DMS153 (cell line): ENCODE results near the gene ZNF728.
"Not testable (repeated sequence)": the region's sequence is repeated elsewhere in the genome, so short reads cannot be mapped to it uniquely, and the experiment has no call there.

Source experiments
- DNase-seq: peaks from one replicate; lab custom pipeline; 2025; lab: John Stamatoyannopoulos, UW

Gene ZNF728

GRCh38 chr19:23002690-23003422 lies at the start of gene ZNF728:
Gene ZNF728 (minus strand): TSS chr19:23003176. CDS start chr19:23003030, 146 bp downstream.
- no peak for DNase-seq

GRCh38 chr19:23052349-23052748 lies 49.4 kb upstream of the ZNF728 start:
- no peak for DNase-seq

- DNase-seq, result no peak
Measured at GRCh38 chr19:23049256-23049655, 46.3 kb upstream of the ZNF728 start.

- DNase-seq, result no peak
Measured at GRCh38 chr19:23046743-23047142, 43.8 kb upstream of the ZNF728 start.

GRCh38 chr19:23033721-23034120 lies 30.7 kb upstream of the ZNF728 start:
- DNase-seq, result no peak

- DNase-seq, result no peak
Measured at GRCh38 chr19:23015660-23016059, 12.7 kb upstream of the ZNF728 start.

DNA sequence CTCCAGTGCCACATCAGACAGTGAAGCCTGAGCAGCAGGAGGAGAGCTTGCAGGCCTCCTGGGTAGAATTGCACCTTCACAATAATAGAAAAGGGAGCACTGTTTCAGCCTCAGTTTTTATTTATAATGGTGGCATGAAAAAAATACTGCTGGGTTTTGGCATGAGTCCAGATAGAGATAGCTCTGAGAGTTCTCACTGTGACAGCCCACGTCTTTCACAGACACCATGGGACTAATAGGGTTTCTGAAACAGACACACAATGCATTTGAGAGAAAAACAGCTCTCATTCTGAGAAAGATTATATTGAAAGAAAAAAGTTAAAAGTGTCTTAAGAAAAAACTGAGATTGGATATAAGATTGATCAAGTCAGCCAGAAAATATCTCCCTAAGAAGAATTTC lies 8.0 kb downstream of the ZNF728 start:
- DNase-seq, result not testable (repeated sequence)

DNA sequence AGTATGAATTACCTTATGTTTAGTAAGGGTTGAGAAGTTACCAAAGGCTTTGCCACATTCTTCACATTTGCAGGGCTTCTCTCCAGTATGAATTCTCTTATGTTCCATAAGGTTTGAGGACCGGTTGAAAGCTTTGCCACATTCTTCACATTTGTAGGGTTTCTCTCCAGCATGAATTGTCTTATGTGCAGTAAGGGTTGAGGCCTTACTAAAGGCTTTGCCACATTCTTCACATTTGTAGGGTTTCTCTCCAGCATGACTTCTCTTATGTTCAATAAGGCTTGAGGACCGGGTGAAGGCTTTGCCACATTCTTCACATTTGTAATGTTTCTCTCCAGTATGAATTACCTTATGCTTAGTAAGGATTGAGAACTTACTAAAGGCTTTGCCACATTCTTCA lies 26.7 kb downstream of the ZNF728 start:
- no peak for DNase-seq

DNA sequence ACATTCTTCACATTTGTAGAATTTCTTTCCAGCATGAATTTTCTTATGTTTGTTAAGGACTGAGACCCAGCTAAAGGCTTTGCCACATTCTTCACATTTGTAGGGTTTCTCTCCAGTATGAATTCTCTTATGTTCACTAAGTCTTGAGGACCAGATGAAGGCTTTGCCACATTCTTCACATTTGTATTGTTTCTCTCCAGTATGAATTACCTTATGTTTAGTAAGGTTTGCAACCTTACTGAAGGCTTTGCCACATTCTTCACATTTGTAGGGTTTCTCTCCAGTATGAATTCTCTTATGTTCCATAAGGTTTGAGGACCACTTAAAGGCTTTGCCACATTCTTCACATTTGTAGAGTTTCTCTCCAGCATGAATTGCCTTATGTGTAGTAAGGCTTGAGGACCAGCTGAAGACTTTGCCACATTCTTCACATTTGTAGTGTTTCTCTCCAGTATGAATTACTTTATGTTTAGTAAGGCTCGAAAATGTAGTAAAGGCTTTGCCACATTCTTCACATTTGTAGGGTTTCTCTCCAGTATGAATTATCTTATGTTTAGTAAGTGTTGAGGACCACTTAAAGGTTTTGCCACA lies 27.3 kb downstream of the ZNF728 start:
- DNase-seq, result not testable (repeated sequence)

DNA sequence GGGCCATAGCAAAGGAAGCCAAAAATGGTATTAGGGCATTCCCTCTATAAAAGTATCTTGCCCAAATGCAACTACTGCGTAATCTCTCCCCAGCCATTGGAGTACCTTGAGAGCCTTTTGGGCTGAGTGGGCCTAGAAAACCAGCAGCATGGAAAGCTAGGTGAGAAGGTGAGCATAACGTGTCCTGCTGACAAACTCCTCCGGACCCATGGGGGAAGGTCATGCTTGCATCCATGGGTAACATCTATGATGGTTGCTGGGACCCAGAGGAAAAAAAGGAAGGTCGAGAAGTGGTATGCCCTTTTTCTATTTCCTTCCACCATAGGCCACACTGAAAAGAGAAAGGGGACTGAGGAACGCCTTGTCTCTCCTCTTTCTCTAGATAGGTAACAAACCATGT lies 57.4 kb downstream of the ZNF728 start:
- DNase-seq, result no peak

DNA sequence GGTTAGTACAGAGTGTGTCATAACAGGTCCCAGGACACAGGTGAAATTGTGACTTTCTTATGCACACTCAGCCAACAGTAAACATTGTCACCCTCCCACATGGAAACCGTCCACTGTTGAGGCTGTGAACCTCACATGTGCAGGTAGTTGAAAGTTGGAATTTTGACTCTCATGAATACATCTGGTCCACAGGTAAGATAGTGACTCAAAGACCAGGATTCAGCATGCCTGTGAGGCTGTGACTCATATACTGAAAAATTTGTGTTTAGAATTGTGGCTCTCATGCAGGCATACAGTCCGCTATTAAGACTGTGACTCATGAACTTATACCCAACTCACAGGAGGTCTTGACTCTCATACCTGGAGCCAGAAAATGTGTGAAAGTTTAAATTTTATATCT lies 67.8 kb downstream of the ZNF728 start:
- DNase-seq, result no peak

DNA sequence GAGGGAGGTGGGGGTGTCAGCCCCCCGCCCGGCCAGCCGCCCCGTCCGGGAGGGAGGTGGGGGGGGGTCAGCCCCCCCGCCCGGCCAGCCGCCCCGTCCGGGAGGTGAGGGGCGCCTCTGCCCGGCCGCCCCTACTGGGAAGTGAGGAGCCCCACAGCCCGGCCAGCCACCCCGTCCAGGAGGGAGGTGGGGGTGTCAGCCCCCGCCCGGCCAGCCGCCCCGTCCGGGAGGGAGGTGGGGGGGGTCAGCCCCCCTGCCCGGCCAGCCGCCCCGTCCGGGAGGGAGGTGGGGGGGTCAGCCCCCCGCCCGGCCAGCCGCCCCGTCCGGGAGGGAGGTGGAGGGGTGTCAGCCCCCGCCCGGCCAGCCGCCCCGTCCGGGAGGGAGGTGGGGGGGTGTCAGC lies 75.4 kb downstream of the ZNF728 start:
- DNase-seq, result not testable (repeated sequence)

DNA sequence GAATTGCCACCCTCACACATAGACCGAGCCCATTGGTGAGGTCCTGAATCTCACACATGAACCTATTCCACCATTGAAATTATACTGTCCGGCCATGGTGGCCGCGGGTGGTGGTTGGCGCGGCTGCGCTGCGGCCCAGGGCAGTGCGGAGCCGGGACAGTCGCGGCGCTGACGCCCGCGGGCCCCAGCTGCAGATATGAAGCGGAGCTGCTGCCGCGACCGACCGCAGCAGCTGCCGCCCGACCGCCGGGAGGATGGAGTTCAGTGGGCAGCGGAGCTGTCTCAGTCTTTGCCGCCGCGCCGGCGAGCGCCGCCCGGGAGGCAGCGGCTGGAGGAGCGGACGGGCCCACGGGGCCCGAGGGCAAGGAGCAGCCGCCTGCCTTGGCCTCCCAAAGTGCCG lies 77.8 kb downstream of the ZNF728 start:
- not testable (repeated sequence) for DNase-seq
